GM12874 (cell line): ENCODE data around the gene VAV3.

Experiments
- TF ChIP-seq, protein P1 (sequence below): IDR thresholded peaks from 2 replicates; pipeline ENCODE4 v1.5.1; 2011; ENCODE audit warnings: low read depth, mild to moderate bottlenecking, control low read depth, low read length, moderate library complexity; ENCODE audit not compliant: insufficient read depth

Gene VAV3

DNA sequence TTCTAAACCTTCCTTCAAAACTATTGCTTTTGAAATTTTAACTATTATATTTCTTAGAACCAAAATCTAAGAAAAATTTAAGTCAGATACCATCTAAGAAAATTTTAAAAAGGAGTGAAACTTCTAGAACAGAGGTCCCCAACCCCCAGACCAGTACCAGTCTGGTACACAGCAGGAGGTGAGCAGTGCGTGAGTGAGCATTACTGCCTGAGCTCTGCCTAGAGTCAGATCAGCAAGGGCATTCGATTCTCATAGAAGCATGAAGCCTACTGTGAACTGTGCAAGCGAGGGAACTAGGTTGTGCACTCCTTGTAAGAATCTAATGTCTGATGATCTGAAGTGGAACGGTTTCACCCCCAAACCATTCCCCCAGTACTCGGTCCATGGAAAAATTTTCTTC lies 106.7 kb downstream of the VAV3 start:
- TF ChIP-seq, protein P1, sequence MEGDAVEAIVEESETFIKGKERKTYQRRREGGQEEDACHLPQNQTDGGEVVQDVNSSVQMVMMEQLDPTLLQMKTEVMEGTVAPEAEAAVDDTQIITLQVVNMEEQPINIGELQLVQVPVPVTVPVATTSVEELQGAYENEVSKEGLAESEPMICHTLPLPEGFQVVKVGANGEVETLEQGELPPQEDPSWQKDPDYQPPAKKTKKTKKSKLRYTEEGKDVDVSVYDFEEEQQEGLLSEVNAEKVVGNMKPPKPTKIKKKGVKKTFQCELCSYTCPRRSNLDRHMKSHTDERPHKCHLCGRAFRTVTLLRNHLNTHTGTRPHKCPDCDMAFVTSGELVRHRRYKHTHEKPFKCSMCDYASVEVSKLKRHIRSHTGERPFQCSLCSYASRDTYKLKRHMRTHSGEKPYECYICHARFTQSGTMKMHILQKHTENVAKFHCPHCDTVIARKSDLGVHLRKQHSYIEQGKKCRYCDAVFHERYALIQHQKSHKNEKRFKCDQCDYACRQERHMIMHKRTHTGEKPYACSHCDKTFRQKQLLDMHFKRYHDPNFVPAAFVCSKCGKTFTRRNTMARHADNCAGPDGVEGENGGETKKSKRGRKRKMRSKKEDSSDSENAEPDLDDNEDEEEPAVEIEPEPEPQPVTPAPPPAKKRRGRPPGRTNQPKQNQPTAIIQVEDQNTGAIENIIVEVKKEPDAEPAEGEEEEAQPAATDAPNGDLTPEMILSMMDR, result no peak

- TF ChIP-seq, protein P1, result no peak
These were observed 113.6 kb downstream of the VAV3 start for GRCh38 chr1:107851418-107851817.

DNA sequence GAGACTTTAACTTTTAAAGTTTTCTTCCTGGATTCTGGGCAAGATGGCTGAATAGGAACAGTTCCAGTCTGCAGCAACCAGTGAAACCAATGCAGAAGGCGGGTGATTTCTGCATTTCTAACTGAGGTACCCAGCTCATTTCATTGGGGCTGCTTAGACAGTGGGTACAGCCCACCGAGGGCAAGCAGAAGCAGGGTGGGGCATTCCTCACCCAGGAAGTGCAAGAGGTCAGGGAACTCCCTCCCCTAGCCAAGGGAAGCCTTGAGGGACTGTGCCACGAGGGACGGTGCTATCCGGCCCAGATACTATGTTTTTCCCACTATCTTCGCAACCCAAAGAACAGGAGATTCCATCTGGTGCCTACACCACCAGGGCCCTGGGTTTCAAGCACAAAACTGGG lies 121.0 kb downstream of the VAV3 start:
- TF ChIP-seq, protein P1, result no peak

DNA sequence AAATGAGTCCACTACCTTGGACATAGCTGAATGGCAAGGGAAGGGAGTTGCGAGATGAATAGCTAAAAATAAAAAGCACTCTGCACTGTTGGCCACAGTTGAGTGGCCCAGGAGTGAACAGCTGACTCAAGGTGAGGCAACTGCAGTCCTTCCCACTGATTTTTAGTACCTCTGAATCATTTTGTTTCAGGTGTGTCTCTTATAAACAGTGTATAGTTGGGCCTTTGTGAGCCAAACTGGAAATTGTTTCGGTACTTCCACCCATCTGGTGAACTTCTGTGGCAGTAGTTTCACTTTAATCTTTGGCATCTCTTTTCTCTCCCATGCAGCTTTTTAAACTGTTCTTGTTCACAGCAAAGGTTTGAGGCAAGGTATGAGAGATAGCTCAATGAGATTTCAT lies 122.7 kb downstream of the VAV3 start:
- TF ChIP-seq, protein P1, result no peak

DNA sequence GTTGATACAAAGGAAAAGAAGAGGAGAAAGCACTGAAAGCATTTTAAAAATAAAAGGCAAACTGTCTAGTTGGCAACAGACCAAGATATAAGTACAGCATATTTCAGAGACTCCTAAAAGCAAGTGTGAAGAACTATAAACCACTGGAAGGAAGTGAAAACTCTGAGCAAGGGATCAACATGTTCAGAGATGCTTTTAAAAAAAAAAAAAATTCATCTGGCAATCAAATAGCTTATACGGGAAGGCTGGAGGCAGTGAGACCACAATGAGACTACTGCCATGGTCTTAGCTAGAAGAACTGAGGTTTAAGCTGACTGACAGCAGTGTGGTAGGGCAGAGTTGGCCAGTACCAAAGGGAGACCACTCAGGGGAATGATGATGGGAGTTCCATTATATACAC lies 124.3 kb downstream of the VAV3 start:
- TF ChIP-seq, protein P1, result no peak

- TF ChIP-seq, protein P1, result no peak
These were observed 126.9 kb downstream of the VAV3 start for GRCh38 chr1:107838056-107838455.

DNA sequence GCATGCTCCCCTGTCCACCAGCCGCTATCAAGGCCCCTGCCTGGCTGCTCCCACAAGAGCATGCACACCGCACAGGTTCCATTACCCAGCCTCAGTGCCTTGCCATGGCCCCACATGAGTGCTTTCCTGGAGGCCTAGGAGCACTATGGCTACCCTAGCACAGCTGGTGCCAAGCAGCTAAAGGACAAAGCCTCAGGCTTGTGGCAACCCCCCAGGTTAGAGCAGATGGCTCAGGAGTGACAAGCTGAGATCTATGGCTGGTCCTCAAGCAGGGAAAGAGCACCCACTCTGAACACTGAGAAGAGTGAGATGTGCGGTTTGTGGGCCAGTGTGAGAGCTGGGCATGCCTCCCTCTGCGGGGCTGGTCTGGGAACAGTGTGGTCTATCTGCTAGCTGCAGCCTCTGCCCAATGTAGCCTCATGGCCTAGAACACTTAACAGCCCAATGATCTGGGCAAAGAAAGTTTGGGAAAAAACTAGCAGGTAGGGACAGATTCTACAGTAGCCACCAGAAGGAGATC lies 129.8 kb downstream of the VAV3 start:
- TF ChIP-seq, protein P1, result no peak
